Measurements from ENCODE around the gene AOPEP. TPM values are rescaled to one million over a fixed set of nuclear protein-coding genes. Genes with fewer than 3 reads are reported as not detected.

The AOPEP gene
- polyA plus RNA-seq, 1 experiment: 40.0 TPM

- Histone ChIP-seq H3K9me3 (ENCODE audit: control insufficient read depth, insufficient read depth, low read length) (no peaks in the 10 kb centered on the region), H3K27me3 (ENCODE audit: control insufficient read depth, insufficient read depth, low read length) (no peaks in the 10 kb centered on the region), H3K4me3 (ENCODE audit: low read depth, low read length) (no peak overlapping the region), H3K27ac (ENCODE audit: low read depth, low read length) (no peak overlapping the region)
- TF ChIP-seq, protein P1, sequence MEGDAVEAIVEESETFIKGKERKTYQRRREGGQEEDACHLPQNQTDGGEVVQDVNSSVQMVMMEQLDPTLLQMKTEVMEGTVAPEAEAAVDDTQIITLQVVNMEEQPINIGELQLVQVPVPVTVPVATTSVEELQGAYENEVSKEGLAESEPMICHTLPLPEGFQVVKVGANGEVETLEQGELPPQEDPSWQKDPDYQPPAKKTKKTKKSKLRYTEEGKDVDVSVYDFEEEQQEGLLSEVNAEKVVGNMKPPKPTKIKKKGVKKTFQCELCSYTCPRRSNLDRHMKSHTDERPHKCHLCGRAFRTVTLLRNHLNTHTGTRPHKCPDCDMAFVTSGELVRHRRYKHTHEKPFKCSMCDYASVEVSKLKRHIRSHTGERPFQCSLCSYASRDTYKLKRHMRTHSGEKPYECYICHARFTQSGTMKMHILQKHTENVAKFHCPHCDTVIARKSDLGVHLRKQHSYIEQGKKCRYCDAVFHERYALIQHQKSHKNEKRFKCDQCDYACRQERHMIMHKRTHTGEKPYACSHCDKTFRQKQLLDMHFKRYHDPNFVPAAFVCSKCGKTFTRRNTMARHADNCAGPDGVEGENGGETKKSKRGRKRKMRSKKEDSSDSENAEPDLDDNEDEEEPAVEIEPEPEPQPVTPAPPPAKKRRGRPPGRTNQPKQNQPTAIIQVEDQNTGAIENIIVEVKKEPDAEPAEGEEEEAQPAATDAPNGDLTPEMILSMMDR (IDR thresholded peaks at IDR 0.05; ENCODE audit: low read depth, low read length): no peak
- no peak for DNase-seq (ENCODE audit: low read depth, low spot score)
- ChIA-PET POLR2A (no interaction called here), CTCF (interaction anchor here (0.7 kb wide), 1 partner anchor 162 kb away, joined by 3 read pairs; no protein-coding TSS in a partner anchor)
These were observed 318.4 kb downstream of the AOPEP start for GRCh38 chr9:95044731-95045508.

- TF ChIP-seq, protein P1 (IDR thresholded peaks at IDR 0.05; ENCODE audit: low read depth, low read length): no peak
- H3K27ac ChIP-seq (ENCODE audit: low read depth, low read length): no peak overlapping the region
- ChIA-PET POLR2A (no interaction called here), CTCF (interaction anchor here (0.7 kb wide), 1 partner anchor 163 kb away, joined by 3 read pairs; no protein-coding TSS in a partner anchor)
- no peak for DNase-seq (ENCODE audit: low read depth, low spot score)
- H3K27me3 ChIP-seq (ENCODE audit: control insufficient read depth, insufficient read depth, low read length): no peaks in the 10 kb centered on the region
- no peak overlapping the region for H3K4me3 ChIP-seq (ENCODE audit: low read depth, low read length)
- no peaks in the 10 kb centered on the region for H3K9me3 ChIP-seq (ENCODE audit: control insufficient read depth, insufficient read depth, low read length)
These were observed 319.3 kb downstream of the AOPEP start for GRCh38 chr9:95045751-95046150.

DNA sequence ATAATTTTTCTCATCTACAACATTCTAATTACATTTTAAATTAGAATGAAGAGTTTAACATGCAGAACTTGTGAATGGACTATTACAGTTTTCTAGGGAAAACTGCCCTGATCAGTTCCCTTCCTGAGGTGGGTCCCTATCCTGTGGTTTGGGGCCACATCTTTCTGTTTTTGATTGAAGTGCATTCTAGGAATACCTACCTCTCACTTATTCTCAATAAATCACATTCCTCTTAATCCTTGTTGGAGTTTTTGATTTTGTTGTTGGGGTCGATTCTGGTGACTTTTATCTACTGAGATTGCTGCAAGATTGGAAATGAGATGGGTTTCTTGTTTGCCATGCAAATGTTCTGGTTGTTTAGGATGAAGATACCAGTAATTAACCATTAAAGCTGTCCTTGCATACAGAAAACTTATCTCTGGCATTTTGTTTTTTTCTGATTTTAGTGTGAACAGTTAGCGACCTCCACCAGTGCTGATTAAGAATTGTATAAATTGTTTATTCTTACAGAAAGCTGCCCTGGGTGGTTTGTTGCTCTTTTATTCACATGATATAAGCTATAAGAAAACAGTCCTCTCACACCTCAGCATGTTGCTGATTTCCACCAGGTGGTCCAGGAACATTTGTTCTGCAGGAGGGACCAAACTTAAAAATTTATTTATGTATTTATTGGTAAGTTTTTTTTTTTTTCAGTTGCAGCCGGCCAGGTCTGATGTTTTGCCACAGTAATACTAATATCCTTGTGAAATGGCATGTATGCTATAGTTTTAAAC, 321.1 kb downstream of the AOPEP start:
- POLR2A ChIA-PET: interaction anchor here (0.7 kb wide), 1 partner anchor 1092 kb away, joined by 3 read pairs; no protein-coding TSS in a partner anchor
- CTCF ChIA-PET: interaction anchor here (1.0 kb wide), 1 partner anchor 367 kb away, joined by 3 read pairs; no protein-coding TSS in a partner anchor
- Histone ChIP-seq H3K27ac (ENCODE audit: low read depth, low read length) (no peak overlapping the region), H3K27me3 (ENCODE audit: control insufficient read depth, insufficient read depth, low read length) (no peaks in the 10 kb centered on the region), H3K4me3 (ENCODE audit: low read depth, low read length) (peak overlapping the region; percentile 36; the same call in 1 of the 2 replicates), H3K9me3 (ENCODE audit: control insufficient read depth, insufficient read depth, low read length) (no peaks in the 10 kb centered on the region)
- DNase-seq (ENCODE audit: low read depth, low spot score): no peak
- TF ChIP-seq, protein P1 (IDR thresholded peaks at IDR 0.05; ENCODE audit: low read depth, low read length): no peak

GRCh38 chr9:95048225-95049087, 322.0 kb downstream of the AOPEP start:
- Histone ChIP-seq H3K9me3 (ENCODE audit: control insufficient read depth, insufficient read depth, low read length) (no peaks in the 10 kb centered on the region), H3K4me3 (ENCODE audit: low read depth, low read length) (peak overlapping the region; percentile 67), H3K27ac (ENCODE audit: low read depth, low read length) (peak overlapping the region; percentile 47), H3K27me3 (ENCODE audit: control insufficient read depth, insufficient read depth, low read length) (no peaks in the 10 kb centered on the region)
- ChIA-PET POLR2A (interaction anchor here (0.7 kb wide), 1 partner anchor 1091 kb away, joined by 3 read pairs; no protein-coding TSS in a partner anchor), CTCF (interaction anchor here (0.5 to 1.4 kb wide), 5 partner anchors 10 to 379 kb away, joined by 3 to 5 read pairs (median 4); no protein-coding TSS in a partner anchor)
- TF ChIP-seq, protein P1 (IDR thresholded peaks at IDR 0.05; ENCODE audit: low read depth, low read length): no peak
- no peak for DNase-seq (ENCODE audit: low read depth, low spot score)
